ENCODE data around the gene CGB1.

The CGB1 gene

DNA sequence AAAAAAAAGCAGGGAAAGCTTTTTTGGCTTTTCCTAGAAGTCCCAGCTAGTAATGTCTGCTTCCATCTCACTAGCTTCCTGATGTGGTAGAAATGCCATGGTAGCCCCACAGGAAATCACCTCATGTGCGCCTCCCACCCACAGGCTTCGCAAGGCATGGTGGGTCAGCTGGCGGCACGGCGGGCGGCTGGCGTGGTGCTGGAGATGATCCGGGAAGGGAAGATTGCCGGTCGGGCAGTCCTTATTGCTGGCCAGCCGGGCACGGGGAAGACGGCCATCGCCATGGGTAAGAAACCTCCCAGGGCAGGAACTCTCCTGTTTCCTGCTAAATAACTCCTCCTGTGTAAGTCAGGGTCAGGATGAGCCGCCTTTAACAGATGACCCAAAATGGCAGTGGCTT lies 32.6 kb downstream of the CGB1 start:
- H3K4me3 ChIP-seq (ENCODE audit: low read depth in 1 of 5, low read length in 5 of 5): no peak overlapping the region
- peaks cover 3 to 59% (median 42%) of the 10 kb centered on the region in 5 donors for H3K36me3 ChIP-seq (ENCODE audit: control insufficient read depth in 5 of 5, insufficient read depth in 5 of 5, low read length in 5 of 5)
- no peaks in the 10 kb centered on the region for H3K27me3 ChIP-seq (ENCODE audit: control insufficient read depth in 5 of 5, insufficient read depth in 4 of 5, low read length in 5 of 5)
- H3K27ac ChIP-seq (ENCODE audit: low read depth, low read length): no peak overlapping the region
- H3K4me1 ChIP-seq (ENCODE audit: control insufficient read depth in 5 of 5, insufficient read depth in 5 of 5, low read length in 5 of 5): no peaks in the 10 kb centered on the region
- H3K9ac ChIP-seq (ENCODE audit: low read length in 5 of 5): no peak overlapping the region
- H3K9me3 ChIP-seq (ENCODE audit: control insufficient read depth in 5 of 5, low read length in 5 of 5): no peaks in the 10 kb centered on the region

DNA sequence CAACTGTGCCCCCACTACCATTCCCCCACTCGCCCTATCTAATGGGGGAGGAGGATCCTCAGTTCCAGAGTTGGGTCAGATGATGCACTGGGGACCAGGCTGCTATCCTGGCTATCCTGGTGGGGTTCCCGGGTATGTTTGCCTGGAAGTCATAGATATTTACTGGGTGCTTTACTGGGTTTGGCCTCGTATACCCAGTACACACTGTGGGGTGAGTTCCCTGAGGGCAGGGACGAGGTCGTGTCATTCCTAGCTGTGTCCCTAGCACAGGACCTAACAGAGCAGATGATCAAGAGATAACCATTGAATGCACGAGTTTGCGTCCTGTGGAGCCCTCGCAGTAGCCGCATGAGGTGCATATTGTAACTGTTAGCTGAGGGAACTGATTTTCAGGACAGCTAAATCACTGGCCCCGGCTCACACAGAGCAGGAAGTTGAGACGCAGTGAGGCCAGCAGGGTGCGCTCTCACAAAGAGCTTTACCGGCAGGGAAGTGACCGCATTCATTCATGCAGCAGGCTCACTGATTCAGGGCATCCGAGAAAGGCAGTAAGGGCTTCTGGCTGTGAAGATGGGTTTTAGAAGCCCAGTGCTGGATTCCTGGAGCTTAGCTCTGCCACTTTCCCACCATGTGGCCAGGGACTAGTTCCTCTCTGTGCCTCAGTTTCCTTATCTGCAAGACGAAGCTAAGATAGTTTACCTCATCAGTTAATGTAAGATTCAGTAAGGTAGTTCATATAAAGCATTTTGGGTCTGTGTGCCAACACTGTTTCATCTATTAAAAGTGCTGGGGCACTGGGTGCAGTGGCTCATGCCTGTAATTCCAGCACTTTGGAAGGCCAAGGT lies 37.0 kb downstream of the CGB1 start:
- peaks cover 0 to 29% (median 13%) of the 10 kb centered on the region in 5 donors for H3K36me3 ChIP-seq (ENCODE audit: control insufficient read depth in 5 of 5, insufficient read depth in 5 of 5, low read length in 5 of 5)
- H3K9ac ChIP-seq (ENCODE audit: low read length in 5 of 5): no peak overlapping the region
- H3K4me3 ChIP-seq (ENCODE audit: low read depth in 1 of 5, low read length in 5 of 5): no peak overlapping the region
- H3K27ac ChIP-seq (ENCODE audit: low read depth, low read length): no peak overlapping the region
- H3K4me1 ChIP-seq (ENCODE audit: control insufficient read depth in 5 of 5, insufficient read depth in 5 of 5, low read length in 5 of 5): peaks cover 0 to 3% (median 0%) of the 10 kb centered on the region in 5 donors
- H3K9me3 ChIP-seq (ENCODE audit: control insufficient read depth in 5 of 5, low read length in 5 of 5): no peaks in the 10 kb centered on the region
- no peaks in the 10 kb centered on the region for H3K27me3 ChIP-seq (ENCODE audit: control insufficient read depth in 5 of 5, insufficient read depth in 4 of 5, low read length in 5 of 5)

GRCh38 chr19:48997972-48998371 lies 38.7 kb downstream of the CGB1 start:
- peaks cover 4 to 16% (median 9%) of the 10 kb centered on the region in 5 donors for H3K4me1 ChIP-seq (ENCODE audit: control insufficient read depth in 5 of 5, insufficient read depth in 5 of 5, low read length in 5 of 5)

DNA sequence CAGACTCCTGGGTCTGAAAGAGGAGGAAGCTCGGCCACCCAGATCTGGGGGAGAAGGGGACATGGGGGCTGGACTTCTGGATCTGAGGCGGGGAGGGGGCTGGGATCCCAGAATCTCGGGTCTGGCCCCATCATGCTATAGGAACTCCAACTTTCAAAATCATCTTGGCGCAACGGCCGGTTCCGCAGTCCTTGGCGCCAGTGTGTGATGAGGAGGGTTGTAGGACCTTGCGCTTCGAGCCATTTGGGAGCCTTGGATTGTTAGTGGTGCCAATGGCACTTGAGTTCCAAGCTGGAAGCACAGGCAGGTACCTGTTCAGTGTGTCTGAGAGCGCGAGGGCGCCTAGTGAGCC lies 42.7 kb downstream of the CGB1 start:
- Histone ChIP-seq H3K4me1 (ENCODE audit: control insufficient read depth in 5 of 5, insufficient read depth in 5 of 5, low read length in 5 of 5) (peaks cover 6 to 52% (median 45%) of the 10 kb centered on the region in 5 donors), H3K36me3 (ENCODE audit: control insufficient read depth in 5 of 5, insufficient read depth in 5 of 5, low read length in 5 of 5) (peaks cover 0 to 7% (median 0%) of the 10 kb centered on the region in 5 donors), H3K4me3 (ENCODE audit: low read depth in 1 of 5, low read length in 5 of 5) (peak overlapping the region; percentile 83 to 97 (median 96)), H3K27me3 (ENCODE audit: control insufficient read depth in 5 of 5, insufficient read depth in 4 of 5, low read length in 5 of 5) (no peaks in the 10 kb centered on the region), H3K9ac (ENCODE audit: low read length in 5 of 5) (peak overlapping the region; percentile 71 to 99 (median 81)), H3K27ac (ENCODE audit: low read depth, low read length) (peak overlapping the region; percentile 98), H3K9me3 (ENCODE audit: control insufficient read depth in 5 of 5, low read length in 5 of 5) (no peaks in the 10 kb centered on the region)

More at GRCh38 chr19:48997972-48998371, 38.7 kb downstream of the CGB1 start:
- H3K36me3 ChIP-seq (ENCODE audit: control insufficient read depth in 5 of 5, insufficient read depth in 5 of 5, low read length in 5 of 5): peaks cover 0 to 12% (median under 1%) of the 10 kb centered on the region in 5 donors
- H3K9me3 ChIP-seq (ENCODE audit: control insufficient read depth in 5 of 5, low read length in 5 of 5): no peaks in the 10 kb centered on the region
- no peak overlapping the region for H3K9ac ChIP-seq (ENCODE audit: low read length in 5 of 5)
- H3K27me3 ChIP-seq (ENCODE audit: control insufficient read depth in 5 of 5, insufficient read depth in 4 of 5, low read length in 5 of 5): no peaks in the 10 kb centered on the region
- no peak overlapping the region for H3K27ac ChIP-seq (ENCODE audit: low read depth, low read length)
- no peak overlapping the region for H3K4me3 ChIP-seq (ENCODE audit: low read depth in 1 of 5, low read length in 5 of 5)

GRCh38 chr19:48993175-48994034 lies 43.3 kb downstream of the CGB1 start, which contains the start of the genes GYS1 and RUVBL2:
GYS1 (minus strand) TSS chr19:48993309; CDS start chr19:48993112, 197 bp downstream.
RUVBL2 (plus strand) TSS chr19:48993887; CDS start chr19:48993912, 25 bp downstream.
- Histone ChIP-seq H3K4me1 (ENCODE audit: control insufficient read depth in 5 of 5, insufficient read depth in 5 of 5, low read length in 5 of 5) (peaks cover 6 to 52% (median 45%) of the 10 kb centered on the region in 5 donors), H3K27ac (ENCODE audit: low read depth, low read length) (peak within 1 kb of the TSS; percentile 98), H3K9ac (ENCODE audit: low read length in 5 of 5) (peak within 1 kb of the TSS; percentile 71 to 99 (median 93)), H3K36me3 (ENCODE audit: control insufficient read depth in 5 of 5, insufficient read depth in 5 of 5, low read length in 5 of 5) (peaks cover 0 to 13% (median 5%) of the 10 kb centered on the region in 5 donors), H3K9me3 (ENCODE audit: control insufficient read depth in 5 of 5, low read length in 5 of 5) (no peaks in the 10 kb centered on the region), H3K27me3 (ENCODE audit: control insufficient read depth in 5 of 5, insufficient read depth in 4 of 5, low read length in 5 of 5) (no peaks in the 10 kb centered on the region), H3K4me3 (ENCODE audit: low read depth in 1 of 5, low read length in 5 of 5) (peak within 1 kb of the TSS; percentile 91 to 97 (median 97))

- Histone ChIP-seq H3K9ac (ENCODE audit: low read length in 5 of 5) (peak overlapping the region; percentile 71 to 99 (median 93)), H3K36me3 (ENCODE audit: control insufficient read depth in 5 of 5, insufficient read depth in 5 of 5, low read length in 5 of 5) (peaks cover 0 to 18% (median 10%) of the 10 kb centered on the region in 5 donors), H3K9me3 (ENCODE audit: control insufficient read depth in 5 of 5, low read length in 5 of 5) (no peaks in the 10 kb centered on the region), H3K27ac (ENCODE audit: low read depth, low read length) (peak overlapping the region; percentile 98), H3K27me3 (ENCODE audit: control insufficient read depth in 5 of 5, insufficient read depth in 4 of 5, low read length in 5 of 5) (no peaks in the 10 kb centered on the region), H3K4me3 (ENCODE audit: low read depth in 1 of 5, low read length in 5 of 5) (peak overlapping the region; percentile 91 to 97 (median 97)), H3K4me1 (ENCODE audit: control insufficient read depth in 5 of 5, insufficient read depth in 5 of 5, low read length in 5 of 5) (peaks cover 6 to 52% (median 45%) of the 10 kb centered on the region in 5 donors)
Observed at GRCh38 chr19:48992581-48993174, 44.0 kb downstream of the CGB1 start.

GRCh38 chr19:48991873-48992580 lies 44.7 kb downstream of the CGB1 start:
- H3K9me3 ChIP-seq (ENCODE audit: control insufficient read depth in 5 of 5, low read length in 5 of 5): no peaks in the 10 kb centered on the region
- no peaks in the 10 kb centered on the region for H3K27me3 ChIP-seq (ENCODE audit: control insufficient read depth in 5 of 5, insufficient read depth in 4 of 5, low read length in 5 of 5)
- peaks cover 6 to 52% (median 45%) of the 10 kb centered on the region in 5 donors for H3K4me1 ChIP-seq (ENCODE audit: control insufficient read depth in 5 of 5, insufficient read depth in 5 of 5, low read length in 5 of 5)
- H3K27ac ChIP-seq (ENCODE audit: low read depth, low read length): peak overlapping the region; percentile 98
- H3K9ac ChIP-seq (ENCODE audit: low read length in 5 of 5): peak overlapping the region; percentile 71 to 99 (median 93)
- peaks cover 0 to 20% (median 13%) of the 10 kb centered on the region in 5 donors for H3K36me3 ChIP-seq (ENCODE audit: control insufficient read depth in 5 of 5, insufficient read depth in 5 of 5, low read length in 5 of 5)
- peak overlapping the region; percentile 91 to 97 (median 97) for H3K4me3 ChIP-seq (ENCODE audit: low read depth in 1 of 5, low read length in 5 of 5)

DNA sequence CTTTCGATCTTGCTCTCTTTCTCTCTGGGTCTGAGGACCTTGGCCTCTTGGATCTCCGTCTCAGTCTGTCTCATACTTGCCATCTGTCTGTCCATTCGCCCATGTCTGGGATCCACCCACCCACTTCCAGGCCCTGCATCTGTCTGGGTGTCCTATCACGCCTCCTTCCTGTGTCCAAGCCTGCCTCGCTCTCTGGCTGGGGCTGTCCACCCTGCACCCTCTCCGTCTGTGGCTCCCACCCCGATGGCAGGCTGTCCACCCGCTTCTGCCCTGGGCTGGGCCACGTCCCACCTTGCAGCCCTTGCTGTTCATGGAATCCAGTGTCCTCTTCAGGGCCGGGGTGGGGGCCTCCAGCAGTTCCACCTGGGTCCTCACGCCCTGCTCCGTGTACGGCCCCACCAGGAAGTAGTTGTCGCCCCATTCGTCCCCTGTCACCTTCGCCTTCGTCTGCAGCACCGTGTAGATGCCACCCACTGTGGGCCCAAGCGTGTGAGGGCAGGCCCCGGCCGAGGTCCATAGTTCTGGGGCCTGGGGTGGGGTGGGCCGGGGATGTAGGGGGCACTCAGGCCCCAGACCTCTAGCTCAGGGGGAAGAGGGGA lies 45.6 kb downstream of the CGB1 start:
- no peaks in the 10 kb centered on the region for H3K27me3 ChIP-seq (ENCODE audit: control insufficient read depth in 5 of 5, insufficient read depth in 4 of 5, low read length in 5 of 5)
- H3K9me3 ChIP-seq (ENCODE audit: control insufficient read depth in 5 of 5, low read length in 5 of 5): no peaks in the 10 kb centered on the region
- peaks cover 6 to 59% (median 50%) of the 10 kb centered on the region in 5 donors for H3K4me1 ChIP-seq (ENCODE audit: control insufficient read depth in 5 of 5, insufficient read depth in 5 of 5, low read length in 5 of 5)
- H3K4me3 ChIP-seq (ENCODE audit: low read depth in 1 of 5, low read length in 5 of 5): peak overlapping the region in 4 of 5 donors; percentile 91 to 97 (median 97)
- peak overlapping the region in 4 of 5 donors; percentile 86 to 99 (median 94) for H3K9ac ChIP-seq (ENCODE audit: low read length in 5 of 5)
- peak overlapping the region; percentile 98 for H3K27ac ChIP-seq (ENCODE audit: low read depth, low read length)
- H3K36me3 ChIP-seq (ENCODE audit: control insufficient read depth in 5 of 5, insufficient read depth in 5 of 5, low read length in 5 of 5): peaks cover 0 to 25% (median 16%) of the 10 kb centered on the region in 5 donors

GRCh38 chr19:48990400-48990799 lies 46.3 kb downstream of the CGB1 start:
- Histone ChIP-seq H3K4me3 (ENCODE audit: low read depth in 1 of 5, low read length in 5 of 5) (peak overlapping the region in 1 of 5 donors; percentile 53), H3K27me3 (ENCODE audit: control insufficient read depth in 5 of 5, insufficient read depth in 4 of 5, low read length in 5 of 5) (no peaks in the 10 kb centered on the region), H3K9ac (ENCODE audit: low read length in 5 of 5) (peak overlapping the region in 2 of 5 donors; percentile 54 to 95), H3K4me1 (ENCODE audit: control insufficient read depth in 5 of 5, insufficient read depth in 5 of 5, low read length in 5 of 5) (peaks cover 6 to 64% (median 54%) of the 10 kb centered on the region in 5 donors), H3K27ac (ENCODE audit: low read depth, low read length) (peak overlapping the region; percentile 98), H3K36me3 (ENCODE audit: control insufficient read depth in 5 of 5, insufficient read depth in 5 of 5, low read length in 5 of 5) (peaks cover 0 to 32% (median 23%) of the 10 kb centered on the region in 5 donors), H3K9me3 (ENCODE audit: control insufficient read depth in 5 of 5, low read length in 5 of 5) (no peaks in the 10 kb centered on the region)
